ENCODE data around the gene SNAPIN. TPM values are rescaled to one million over a fixed set of nuclear protein-coding genes. Genes with fewer than 3 reads are reported as not detected.

SNAPIN gene
- total RNA-seq, 1 experiment from 2014 or later, result 46.8 TPM

- Histone ChIP-seq H3K4me1 (ENCODE audit: control insufficient read depth, insufficient read depth, low read length) (peaks cover 10% of the 10 kb centered on the region; the same call in 1 of the 2 replicates), H3K4me3 (ENCODE audit: low read depth in 2 of 2, low read length in 2 of 2) (peak within 1 kb of the TSS; percentile 33 to 63), H3K27me3 (ENCODE audit: control insufficient read depth, insufficient read depth, low read length) (peaks cover 7% of the 10 kb centered on the region), H3K9me3 (ENCODE audit: control insufficient read depth, insufficient read depth, low read depth, low read length) (no peaks in the 10 kb centered on the region), H3K36me3 (ENCODE audit: control insufficient read depth, insufficient read depth, low read length) (no peaks in the 10 kb centered on the region), H3K27ac (ENCODE audit: low read length) (no peak within 1 kb of the TSS)
- in situ Hi-C loops (cut with HindIII; ENCODE audit: low pct_unique_long_range_greater_than_20kb, low sequenced_read_pairs) (no loop called here), intact Hi-C loops (cut with micrococcal nuclease; ENCODE audit: unreplicated experiment) (loop anchor here (5.0 kb wide), 2 partner anchors 94 to 309 kb away; partner anchors contain the start of gene RAB13)
- DNase-seq (ENCODE audit: low read depth, low spot score) (no peak), ATAC-seq (peak; percentile 78)
- TF ChIP-seq TCF7L2 (IDR thresholded peaks at IDR 0.05; ENCODE audit: low read depth, low read length) (no peak), SIN3A (IDR thresholded peaks at IDR 0.05; ENCODE audit: borderline replicate concordance, insufficient read depth, low read depth, low read length) (no peak), POLR2AphosphoS5 (IDR thresholded peaks at IDR 0.05; ENCODE audit: low read depth, low read length) (no peak), REST (IDR thresholded peaks at IDR 0.05; ENCODE audit: insufficient read depth in 1 of 2, low read depth in 2 of 2, low read length in 1 of 2) (no peak), CTCF (IDR thresholded peaks at IDR 0.05) (no peak)
- CTCF ChIA-PET, result interaction anchor here (0.6 to 1.2 kb wide), 4 partner anchors 30 to 289 kb away, joined by 3 to 5 read pairs (median 4); partner anchors contain the start of genes CREB3L4 and SLC39A1
- POLR2A ChIA-PET, result no interaction called here
- BruUV-seq (replicated peaks), result no TSS peak
These were observed 20.2 kb downstream of the SNAPIN start, which contains the start of gene NPR1 for GRCh38 chr1:153678519-153679336. Gene NPR1 (plus strand): TSS chr1:153678688. CDS start chr1:153679109, 421 bp downstream.

GRCh38 chr1:153679337-153680119, 21.0 kb downstream of the SNAPIN start:
- ATAC-seq (peak; percentile 67), DNase-seq (ENCODE audit: low read depth, low spot score) (no peak)
- Histone ChIP-seq H3K9me3 (ENCODE audit: control insufficient read depth, insufficient read depth, low read depth, low read length) (no peaks in the 10 kb centered on the region), H3K36me3 (ENCODE audit: control insufficient read depth, insufficient read depth, low read length) (no peaks in the 10 kb centered on the region), H3K4me1 (ENCODE audit: control insufficient read depth, insufficient read depth, low read length) (peaks cover 10% of the 10 kb centered on the region; the same call in 1 of the 2 replicates), H3K27ac (ENCODE audit: low read length) (no peak overlapping the region), H3K27me3 (ENCODE audit: control insufficient read depth, insufficient read depth, low read length) (peaks cover 7% of the 10 kb centered on the region), H3K4me3 (ENCODE audit: low read depth in 2 of 2, low read length in 2 of 2) (peak overlapping the region; percentile 33 to 63)
- in situ Hi-C loops (cut with HindIII; ENCODE audit: low pct_unique_long_range_greater_than_20kb, low sequenced_read_pairs) (no loop called here), intact Hi-C loops (cut with micrococcal nuclease; ENCODE audit: unreplicated experiment) (loop anchor here (5.0 kb wide), 2 partner anchors 93 to 308 kb away; partner anchors contain the start of gene RAB13)
- ChIA-PET POLR2A (interaction anchor here (0.5 kb wide), 1 partner anchor 14 kb away, joined by 6 read pairs; no protein-coding TSS in a partner anchor), CTCF (interaction anchor here (0.7 kb wide), 1 partner anchor 326 kb away, joined by 19 read pairs; no protein-coding TSS in a partner anchor)
- no TSS peak for BruUV-seq (replicated peaks)
- TF ChIP-seq TCF7L2 (IDR thresholded peaks at IDR 0.05; ENCODE audit: low read depth, low read length), result no peak
- TF ChIP-seq SIN3A (IDR thresholded peaks at IDR 0.05; ENCODE audit: borderline replicate concordance, insufficient read depth, low read depth, low read length), result no peak
- TF ChIP-seq CTCF (IDR thresholded peaks at IDR 0.05), result no peak
- no peak for TF ChIP-seq REST (IDR thresholded peaks at IDR 0.05; ENCODE audit: insufficient read depth in 1 of 2, low read depth in 2 of 2, low read length in 1 of 2)
- no peak for TF ChIP-seq POLR2AphosphoS5 (IDR thresholded peaks at IDR 0.05; ENCODE audit: low read depth, low read length)

Data from Panc1 (cell line).